Left kidney (tissue), 2 donors: ENCODE results near the gene ATXN7L3. TPM values are rescaled to one million over a fixed set of nuclear protein-coding genes. Genes with fewer than 3 reads are reported as not detected.

ENCODE experiments used
- DNase-seq: peaks from one replicate; pipeline ENCODE4 v3.0.0-alpha.2; 2013
- polyA plus RNA-seq: library from polyadenylated mRNA; unstranded; fragments of 120-200 nt; gene quantifications from one replicate; pipeline ENCODE4 v1.2.1, GENCODE V29; 2013; ENCODE audit not compliant: insufficient read length

ATXN7L3 gene
- polyA plus RNA-seq, 1 donor = 69.2 TPM

DNA sequence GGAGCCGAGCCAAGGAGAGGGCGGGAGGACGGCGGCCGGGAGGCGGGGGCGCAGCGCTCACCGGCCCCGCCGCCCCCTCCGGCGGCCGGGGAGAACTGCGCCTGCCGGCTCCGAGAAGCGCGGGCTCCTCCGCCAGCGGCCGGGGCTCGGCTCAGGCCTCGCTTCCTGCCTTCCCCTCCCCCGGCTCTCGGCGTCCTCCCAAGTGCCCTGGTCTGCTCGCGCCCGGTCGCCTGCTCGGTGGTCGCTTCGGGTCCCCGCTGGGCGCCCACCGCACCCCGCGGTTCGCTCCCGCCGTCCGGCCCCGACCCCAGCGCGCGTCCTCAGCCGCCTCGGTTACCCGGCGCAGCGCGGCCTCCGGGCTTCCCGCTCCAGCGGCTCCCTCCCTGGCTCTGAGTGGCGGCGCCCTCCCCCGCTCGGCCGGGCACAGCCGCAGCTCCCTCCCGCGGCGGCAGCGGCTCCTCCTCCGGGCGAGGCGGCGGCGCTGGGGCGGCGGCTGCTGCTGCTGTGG lies 19.5 kb upstream of the ATXN7L3 start:
- DNase-seq = peak; percentile 50

DNA sequence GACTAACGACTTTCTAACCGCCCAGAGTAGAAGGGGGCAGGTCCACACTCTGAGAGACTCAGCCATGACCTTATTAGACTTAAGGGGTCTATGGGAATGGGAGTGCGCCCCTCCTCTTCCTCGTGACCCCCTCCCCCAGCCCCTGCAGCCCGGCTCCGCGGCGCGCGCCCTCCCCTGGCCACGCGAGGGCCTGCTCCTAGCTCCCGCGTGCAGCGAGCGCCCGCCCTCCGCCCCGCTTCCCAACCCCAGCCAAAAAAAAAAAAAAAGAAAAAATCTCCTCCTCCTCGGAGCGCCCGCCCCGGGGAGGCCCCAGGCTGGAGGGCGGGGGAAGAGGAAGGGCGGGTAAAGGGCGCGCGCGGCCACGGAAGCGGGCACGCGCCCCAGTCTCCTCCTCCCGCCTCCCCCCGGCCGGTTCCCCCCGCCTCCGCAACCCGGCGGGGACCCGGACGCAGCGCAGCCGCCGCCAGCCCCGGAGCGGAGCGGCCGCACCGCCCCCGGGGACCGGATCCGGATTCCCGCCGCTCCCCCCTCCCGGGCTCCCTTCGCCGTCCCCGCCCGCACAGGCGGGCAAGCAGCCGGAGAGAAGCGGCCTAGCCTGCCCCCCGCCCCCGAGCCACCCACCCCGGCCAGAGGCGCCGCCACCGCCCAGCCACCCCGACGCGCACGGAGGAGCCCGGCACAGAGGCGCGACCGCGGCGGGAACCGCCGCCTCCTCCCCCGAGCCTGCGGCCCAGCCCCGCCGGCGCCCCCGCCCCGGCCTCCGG lies 18.8 kb upstream of the ATXN7L3 start:
- peak; percentile 90 for DNase-seq

DNA sequence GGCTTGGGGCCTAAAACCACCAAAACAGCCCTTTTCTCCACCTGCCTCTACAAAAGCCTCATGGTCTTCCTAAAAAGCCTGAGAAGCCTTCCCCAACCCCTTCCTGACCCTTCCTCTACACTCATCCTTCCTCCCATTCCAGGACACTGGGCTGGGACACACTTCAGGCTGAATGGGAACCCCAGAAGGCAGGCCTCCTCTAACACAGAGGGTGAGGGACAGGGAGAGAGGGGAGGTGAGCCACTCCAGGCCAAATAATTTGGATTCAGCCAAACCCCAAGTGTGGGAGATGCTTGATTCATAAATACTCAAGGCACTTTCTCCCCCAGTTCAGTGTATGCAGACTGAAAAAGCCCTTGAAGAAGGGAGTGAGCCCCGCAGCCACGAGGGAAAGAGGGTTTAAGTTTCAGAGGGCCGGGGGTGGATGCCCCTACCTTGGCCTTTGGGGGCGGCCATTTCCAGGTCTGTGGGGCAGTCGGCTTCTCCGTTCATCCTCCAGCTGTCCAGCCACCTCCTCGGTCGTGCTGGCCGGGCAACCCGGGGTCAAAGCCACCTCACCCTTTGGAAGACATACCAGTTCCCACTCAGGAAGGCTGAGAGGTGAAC lies 18.2 kb upstream of the ATXN7L3 start:
- DNase-seq = no peak

DNA sequence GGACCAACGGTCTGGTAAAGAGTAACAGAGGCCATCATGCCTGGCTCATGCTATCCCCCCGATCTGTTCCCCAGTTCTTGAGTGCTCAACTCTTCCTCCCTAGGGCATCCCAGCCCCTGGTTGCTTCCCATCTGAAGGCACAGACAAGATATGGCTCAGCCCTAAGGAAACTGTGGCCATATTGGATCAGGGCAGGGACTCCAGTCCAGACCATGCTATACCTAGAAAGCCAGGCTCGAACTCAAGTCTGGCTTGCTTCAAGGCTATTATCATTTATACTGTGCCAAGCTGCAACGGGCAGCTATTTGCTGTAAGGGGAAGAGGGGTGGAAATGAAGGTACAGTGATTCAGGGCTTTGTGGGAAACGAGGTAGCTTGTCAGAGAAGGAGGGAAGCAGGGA lies 17.0 kb upstream of the ATXN7L3 start:
- no peak for DNase-seq

DNA sequence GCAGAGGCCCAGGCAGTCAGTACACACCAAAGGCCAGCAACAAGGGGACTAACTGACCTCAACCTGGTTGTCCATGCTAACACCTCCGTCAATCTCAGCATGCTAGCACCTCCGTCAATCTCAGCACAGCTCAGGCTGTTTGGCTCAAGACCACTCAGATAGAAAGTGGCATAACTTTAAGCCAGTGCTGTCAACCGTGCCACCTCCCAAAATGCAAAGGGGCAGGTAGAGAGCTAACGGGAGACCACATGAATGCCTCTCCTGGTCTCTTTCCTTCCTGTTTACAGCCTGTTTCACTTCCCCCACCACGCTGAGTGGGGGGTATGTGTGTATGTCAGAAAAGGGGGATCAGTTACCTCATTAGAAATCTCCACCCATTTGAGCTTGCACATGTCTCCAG lies 16.5 kb upstream of the ATXN7L3 start:
- DNase-seq = no peak

DNA sequence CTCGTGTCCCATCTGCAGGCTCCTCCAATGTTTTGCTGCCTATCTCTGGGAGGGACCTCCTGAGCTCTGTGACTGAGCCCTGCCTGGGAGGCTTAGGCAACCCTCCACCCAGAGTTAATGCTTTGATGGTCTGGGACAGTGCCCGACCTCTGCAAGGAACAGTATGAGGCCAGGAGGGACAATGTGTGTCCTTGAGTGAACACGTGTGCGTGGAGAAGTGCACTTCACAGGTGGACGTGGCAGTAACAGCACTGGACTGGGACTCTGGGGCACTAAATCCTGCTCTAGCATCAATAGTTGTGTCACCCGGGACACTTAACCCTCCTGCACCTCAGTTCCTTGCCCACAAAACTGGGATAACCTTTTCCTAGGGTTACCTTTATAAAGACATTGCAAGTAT lies 15.2 kb upstream of the ATXN7L3 start:
- no peak for DNase-seq

DNA sequence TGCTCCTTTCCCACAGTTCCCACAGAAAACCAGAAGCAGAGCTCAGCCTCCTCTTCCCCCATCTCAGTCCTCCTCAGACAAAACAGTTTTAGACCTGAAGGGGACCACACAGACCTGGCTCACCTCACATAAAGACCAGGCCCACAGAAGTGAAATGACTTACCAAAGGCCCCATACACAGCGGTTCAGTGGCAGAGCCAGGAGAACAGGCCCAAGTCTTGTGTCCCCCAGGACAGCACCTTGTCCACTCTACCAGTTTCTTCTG lies 14.5 kb upstream of the ATXN7L3 start:
- DNase-seq = no peak

DNA sequence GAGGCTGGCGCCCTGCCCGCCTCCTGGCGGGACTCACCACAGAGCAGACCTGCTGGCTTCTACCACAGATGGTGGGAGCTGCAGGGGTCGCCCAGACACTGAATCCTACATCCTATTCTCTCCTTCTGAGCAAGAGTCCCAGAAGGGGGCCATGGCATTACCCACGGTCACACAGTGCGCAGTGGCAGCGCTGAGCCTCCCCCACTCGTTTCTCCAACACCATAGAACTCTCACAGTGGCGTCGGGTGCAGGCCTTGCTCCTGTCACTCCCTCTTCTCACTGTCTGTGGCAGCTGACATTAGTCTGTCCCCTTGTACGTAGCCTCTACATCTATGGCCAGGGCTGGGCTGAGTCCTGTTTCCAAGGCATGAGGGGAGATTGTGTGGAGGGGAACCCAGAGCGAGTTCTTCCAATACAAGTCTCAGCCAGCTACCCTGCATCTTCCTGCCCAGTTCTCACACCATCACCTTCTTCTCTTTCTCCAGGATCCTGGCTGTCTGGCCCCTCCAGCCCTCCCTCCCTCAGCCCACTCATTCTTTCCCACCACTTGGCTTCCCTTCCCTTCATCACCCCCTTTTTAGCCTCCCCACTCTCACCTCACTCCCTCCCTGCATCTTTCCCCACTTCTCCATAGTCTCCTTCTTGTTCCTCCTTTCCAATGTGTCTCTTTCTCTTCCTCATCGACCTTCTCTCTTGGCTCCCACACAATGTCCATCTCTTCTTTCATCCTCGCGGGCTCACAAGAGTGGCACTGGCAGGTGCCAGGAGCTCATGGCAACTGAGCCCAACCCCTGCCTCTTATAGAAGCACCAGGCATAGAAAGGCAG lies 13.9 kb upstream of the ATXN7L3 start:
- no peak for DNase-seq

DNA sequence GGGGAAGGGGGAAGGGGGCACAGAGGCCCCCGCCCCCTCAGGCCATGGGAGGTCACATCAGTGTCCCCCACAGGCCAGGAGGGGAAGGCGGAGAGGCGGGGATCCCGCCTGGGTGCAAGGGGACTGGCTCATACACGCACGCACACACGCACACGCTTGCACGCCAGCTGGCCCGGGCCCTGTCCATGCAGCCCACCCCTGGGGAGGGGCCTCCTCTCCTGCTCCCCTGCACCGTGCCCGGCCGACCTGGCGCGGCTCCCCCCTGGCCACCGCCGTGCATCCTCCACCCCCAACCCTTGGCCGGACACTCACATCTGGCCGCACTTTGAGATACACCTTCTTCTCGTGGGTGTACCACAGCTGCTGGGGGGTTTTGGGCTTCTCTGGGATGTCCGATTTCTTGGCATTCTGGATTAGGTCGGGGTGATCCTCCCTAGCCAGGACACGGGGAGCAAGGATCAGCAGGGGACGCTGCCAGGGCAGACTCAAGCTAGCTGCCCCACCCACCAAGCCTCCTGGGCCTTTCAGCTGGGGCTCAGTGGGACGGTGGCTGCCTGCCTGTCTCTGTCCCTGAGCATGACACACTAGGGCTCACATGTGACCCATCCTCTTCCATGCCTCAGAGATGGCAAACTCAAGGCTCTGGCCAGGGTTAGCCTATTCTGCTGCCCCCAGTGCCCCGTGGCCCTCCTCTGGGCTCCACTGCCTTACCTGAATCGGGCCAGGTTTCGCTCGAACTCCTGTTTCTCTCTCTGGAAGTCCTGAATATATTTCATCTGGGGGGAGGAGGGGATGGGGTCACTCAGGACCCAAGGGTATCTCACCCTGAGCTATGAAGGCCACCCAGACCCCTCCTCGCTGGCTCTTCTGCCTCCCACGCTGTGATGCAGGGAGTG lies 13.1 kb upstream of the ATXN7L3 start:
- DNase-seq = no peak

DNA sequence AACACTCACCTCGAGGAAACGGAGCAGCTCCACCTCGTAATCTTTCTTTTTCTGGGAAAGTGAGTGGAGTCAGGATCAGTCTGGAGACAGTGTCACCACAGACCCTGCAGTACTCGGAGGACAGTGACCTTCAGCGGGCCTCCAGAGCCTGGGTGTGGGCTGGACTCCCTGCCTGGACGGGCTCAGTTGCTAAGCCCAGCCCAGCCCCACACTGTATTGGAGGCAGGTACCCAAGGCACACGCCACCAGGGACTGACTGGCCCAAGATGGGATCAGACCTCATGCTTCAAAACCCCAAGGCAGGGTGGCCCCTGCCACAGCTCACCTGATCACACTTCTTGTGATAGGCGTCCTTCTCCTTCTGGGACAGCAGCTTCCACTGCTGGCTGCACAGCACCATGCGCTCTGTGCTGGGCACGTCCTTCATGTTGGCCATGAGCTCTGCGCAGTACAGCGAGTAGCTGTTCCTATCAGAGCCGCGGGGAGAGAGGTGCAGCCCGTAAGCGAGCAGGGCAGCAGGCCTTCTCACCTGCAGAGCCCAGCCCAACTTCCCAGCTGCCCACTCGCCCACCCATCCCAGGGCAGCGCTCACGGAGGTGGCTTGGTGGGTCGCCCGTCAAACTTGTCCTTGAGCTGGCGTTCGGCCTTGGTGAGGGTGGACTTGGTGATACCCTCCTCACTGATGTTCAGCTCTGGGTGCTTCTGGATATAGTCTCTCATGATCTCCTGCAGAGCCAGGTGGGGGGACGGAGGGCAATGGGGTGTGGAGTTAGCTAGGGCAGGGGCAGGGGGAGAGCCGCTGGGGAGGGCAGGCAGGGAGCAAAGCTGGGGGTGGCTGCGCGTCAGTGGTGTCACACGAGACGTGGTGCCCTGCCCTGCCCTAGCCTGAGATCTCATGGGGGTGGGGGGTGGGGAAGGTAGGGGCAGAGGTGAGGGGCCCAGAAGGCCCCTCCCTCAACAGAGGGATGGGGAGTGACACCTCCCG lies 11.9 kb upstream of the ATXN7L3 start:
- no peak for DNase-seq

DNA sequence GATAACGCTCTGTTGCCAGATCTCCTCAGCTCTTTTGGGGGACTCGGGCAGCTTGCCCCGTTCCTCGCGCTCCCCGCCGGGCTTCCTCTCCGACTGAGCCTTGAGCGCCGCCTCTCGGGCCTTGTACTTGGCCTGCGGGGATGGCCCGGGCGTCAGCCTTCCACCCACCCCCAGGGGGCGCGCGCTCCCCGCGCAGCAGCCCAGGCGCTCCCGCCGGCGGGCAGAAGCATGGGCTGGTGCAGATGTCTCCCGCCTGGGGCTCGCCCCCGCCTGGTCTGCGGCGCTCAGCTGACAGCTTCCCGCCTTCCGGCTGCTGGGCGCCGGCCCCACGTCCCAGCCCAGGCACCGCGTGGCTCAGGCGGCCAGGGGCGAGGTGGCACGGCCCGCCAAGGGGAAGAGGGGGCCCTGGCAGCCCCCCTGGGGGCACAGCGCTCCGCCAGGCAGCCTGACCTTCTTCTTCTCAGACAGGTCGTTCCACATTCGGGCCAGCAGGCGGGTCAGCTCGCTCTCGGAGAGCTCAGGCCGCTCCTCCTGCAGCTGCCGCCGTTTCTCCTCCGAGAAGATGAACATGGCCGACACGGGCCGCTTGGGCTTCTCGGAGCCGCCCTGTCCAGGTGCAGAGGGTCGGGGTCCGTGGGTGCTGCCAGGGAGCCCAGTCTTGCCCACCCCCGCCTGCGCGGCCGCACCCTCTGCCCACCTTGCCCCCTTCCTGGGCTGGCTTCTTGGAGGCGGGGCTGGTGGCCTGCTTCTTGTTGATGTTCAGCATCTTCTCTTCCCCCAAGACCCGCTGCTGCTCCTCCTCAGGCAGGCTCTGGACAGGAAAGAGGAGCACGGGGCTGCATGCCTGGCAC lies 10.9 kb upstream of the ATXN7L3 start:
- peak; percentile 69 for DNase-seq

DNA sequence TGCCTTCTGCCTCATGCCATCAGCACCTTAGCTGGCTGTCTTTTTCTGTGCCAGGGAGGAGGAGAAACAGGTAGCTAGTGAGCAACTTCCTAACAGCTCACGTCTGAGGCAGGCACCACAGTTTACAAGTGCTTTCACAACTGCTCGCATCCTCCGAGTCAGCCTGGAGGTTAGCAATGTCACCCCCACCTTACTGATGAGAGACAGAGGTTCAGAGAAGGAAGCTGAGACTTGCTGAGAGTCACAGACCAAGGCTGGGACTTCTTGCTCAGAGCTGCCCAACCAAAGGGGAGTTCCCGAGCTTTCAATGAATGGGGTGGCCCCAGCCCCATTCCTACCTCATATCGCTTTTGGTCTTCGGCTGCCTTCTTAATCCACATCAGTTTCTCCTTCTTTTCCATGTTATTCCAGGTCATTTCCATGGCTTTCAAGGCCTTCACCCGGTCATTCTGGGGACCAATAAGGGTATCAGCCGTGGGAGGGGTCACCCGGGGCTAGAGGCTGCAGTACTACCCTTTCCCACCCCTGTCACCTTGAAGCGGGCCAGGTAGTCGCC lies 10.2 kb upstream of the ATXN7L3 start:
- DNase-seq = no peak

DNA sequence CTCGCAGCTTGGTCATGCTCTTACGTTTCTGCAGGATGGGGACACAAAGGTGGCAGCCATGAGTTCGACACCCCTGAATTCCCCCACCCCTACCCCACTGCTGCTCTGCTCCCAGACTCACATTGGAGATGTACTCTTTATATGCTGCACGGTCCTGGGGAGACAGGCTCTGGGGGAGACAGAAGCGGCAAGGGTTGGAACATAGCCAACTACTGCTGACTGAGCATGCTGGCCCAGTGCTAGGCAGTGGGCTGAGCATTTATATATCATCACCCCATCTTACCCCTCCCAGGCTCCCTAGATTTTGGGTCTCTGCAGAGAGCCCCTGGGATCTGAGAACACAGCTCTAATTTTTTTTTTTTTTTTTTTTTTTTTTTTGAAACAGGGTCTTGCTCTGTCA lies 8.1 kb upstream of the ATXN7L3 start:
- DNase-seq = no peak

DNA sequence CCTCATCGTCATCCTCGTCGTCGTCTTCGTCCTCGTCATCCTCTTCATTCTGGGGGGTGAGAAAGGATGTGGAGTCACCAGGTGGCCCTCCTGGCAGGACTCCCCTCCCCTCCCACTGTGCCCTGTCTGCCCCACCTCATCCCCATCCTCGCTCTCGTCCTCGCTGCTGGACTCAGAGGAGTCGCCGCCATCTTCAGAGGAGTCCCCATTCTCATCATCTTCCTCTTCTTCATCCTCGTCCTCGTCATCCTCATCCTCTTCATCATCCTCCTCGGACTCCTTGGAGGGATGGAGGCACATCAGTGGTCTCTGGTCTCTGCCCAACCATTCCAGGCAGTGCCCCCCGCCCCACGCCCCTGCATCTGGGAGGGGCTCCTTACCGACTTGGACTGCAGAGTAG lies 7.6 kb upstream of the ATXN7L3 start:
- DNase-seq = no peak

DNA sequence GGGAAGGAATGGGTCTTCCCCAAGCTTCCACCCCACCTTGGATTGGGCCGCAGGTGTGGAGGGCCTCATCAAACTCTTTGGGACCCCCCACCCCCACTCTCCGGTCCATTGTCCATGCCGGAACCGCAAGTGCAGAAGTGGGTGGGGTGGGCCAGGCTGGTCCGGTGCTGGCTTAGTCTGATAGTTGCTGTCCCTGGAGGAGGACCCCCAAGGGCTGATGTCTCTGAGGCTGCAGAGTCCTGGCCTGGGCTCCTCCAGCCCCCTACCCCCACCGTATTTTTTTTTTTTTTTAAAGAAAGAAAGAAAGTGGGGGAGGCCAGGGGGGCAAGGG lies 7.1 kb upstream of the ATXN7L3 start:
- no peak for DNase-seq

DNA sequence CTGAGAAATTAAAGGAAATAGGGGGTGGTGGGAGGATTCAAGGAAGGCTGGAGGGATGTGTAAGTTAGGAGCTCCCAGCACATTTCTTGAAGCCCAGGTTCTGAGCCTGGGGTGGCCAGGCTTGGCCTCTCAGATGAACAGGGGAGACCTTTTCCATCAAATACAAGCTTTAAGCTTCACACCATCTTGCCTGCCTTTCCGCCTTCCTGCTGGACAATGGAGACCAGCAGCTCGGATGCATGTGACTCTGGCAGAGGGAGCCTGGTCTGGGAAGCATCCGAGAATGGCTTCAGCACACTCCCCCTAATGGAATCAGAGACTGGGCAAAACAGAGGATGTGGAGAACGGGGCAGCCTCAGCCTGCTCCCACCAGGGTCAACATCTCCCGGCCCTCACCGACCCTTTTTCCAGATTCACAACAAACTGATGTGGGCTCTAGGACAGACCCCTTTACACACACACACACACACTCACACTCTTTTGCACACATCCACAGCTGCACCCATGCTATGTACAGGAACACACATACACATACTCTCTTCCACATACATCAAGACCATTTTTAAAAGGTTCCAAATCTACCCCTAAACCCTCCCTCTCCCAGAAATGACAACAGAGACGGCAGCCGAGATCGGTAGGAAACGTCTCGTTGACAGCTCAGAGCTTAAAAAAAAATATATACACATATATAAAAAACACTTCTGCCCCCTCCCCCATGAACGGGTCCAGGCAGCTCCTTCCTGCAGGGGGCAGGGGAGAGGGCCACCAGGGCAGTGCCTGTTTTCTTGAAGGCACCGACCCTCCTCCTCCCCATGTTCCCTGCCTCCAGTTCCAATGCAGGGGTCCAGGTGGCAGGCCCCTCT lies 6.5 kb upstream of the ATXN7L3 start:
- DNase-seq = no peak

DNA sequence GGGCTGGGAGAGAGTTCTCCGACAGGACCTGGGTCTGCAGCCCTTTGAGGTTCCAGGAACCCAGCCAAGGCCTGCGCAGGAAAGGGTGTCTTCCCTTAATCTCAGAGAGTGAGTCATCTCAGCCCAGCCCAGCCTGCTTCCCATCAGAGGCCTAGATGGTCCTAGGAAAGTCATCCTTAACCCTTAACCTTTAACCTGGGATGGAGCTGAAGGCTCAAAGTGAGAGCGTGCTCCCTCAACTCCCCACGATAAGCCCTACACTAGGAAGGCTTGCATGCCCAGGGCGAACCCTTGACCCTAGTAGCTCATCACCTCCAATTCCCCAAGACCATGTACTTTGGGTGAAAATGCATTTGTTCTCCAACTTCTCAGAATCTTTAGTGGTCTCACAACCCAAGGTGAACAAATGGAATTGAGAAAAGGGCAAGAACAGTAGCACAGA lies 4.8 kb upstream of the ATXN7L3 start:
- no peak for DNase-seq

DNA sequence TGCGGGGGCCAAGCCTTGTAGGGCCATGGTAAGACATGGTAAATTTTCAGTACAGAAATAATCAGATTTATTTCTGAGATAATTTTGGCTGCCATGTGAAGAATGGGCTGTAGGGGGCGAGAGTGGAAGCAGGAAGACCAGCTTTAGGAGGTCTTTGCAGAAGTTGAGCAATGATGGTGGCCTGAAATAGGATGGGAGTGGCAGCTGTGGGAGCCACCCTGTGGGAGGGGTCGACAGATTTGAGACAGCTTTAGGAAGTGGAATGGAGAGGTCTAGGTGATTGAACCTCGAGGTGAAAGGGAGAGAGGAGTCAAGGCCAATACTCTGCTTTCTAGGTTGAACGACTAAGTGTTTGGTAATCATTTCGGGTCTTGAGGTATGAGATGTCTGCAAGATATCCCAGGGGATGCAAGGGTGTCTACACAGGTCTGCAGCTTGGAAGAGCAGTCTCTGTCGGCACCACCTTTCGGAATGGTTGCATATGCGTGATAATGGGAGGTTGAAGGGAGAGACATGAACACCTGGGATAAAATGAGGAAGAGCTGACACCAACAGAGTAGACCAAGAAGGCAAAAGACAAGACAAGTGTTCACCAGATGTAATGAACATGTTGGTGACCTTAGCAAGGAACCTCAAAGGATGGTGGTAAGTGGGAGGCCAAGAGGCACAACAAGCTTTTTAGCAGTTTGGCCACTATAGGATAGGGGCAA lies 4.2 kb upstream of the ATXN7L3 start:
- DNase-seq = peak; percentile 33
